ENCODE results near the gene DGAT2.

DGAT2 gene

GRCh38 chr11:75841739-75842138 lies 73.2 kb downstream of the DGAT2 start:
- H2AFZ ChIP-seq (ENCODE audit: low read depth, low read length, severe bottlenecking) = no peak overlapping the region
- H3K4me3 ChIP-seq (ENCODE audit: insufficient read depth, low read length, poor library complexity, severe bottlenecking) = no peak overlapping the region
- TF ChIP-seq EZH2phosphoT487 (conservative IDR thresholded peaks at IDR 0.05; ENCODE audit: low read length) (no peak), CTCF (IDR thresholded peaks at IDR 0.05; ENCODE audit: insufficient read depth, low read length, poor library complexity, severe bottlenecking) (no peak)
- peaks cover 4% of the 10 kb centered on the region; the same call in 1 of the 2 replicates for H3F3A ChIP-seq (ENCODE audit: insufficient read depth)
- H3K9ac ChIP-seq (ENCODE audit: low read length) = no peak overlapping the region
- no peaks in the 10 kb centered on the region for H3K9me2 ChIP-seq (replicated peaks; ENCODE audit: insufficient read depth, low read length)
- no peak overlapping the region for H3K27ac ChIP-seq (ENCODE audit: low read depth, low read length)
- no peak overlapping the region for H3K4me2 ChIP-seq (ENCODE audit: low read depth, low read length, poor library complexity, severe bottlenecking)
- no peaks in the 10 kb centered on the region for H3K9me3 ChIP-seq (ENCODE audit: insufficient read depth, low read length)
- peaks cover 100% of the 10 kb centered on the region for H3K79me2 ChIP-seq (ENCODE audit: insufficient read depth, low read length)
- peaks cover 6% of the 10 kb centered on the region; the same call in 1 of the 2 replicates for H3K36me3 ChIP-seq (ENCODE audit: low read length)
- H3K27me3 ChIP-seq (ENCODE audit: low read length) = no peaks in the 10 kb centered on the region
- peaks cover 23% of the 10 kb centered on the region; the same call in 1 of the 2 replicates for H4K20me1 ChIP-seq (ENCODE audit: low read depth, low read length)

GRCh38 chr11:75845324-75845723 lies 76.7 kb downstream of the DGAT2 start:
- Histone ChIP-seq H3K27ac (ENCODE audit: low read depth, low read length) (no peak overlapping the region), H3K9me3 (ENCODE audit: insufficient read depth, low read length) (no peaks in the 10 kb centered on the region), H4K20me1 (ENCODE audit: low read depth, low read length) (peaks cover 11% of the 10 kb centered on the region; the same call in 1 of the 2 replicates), H3K4me2 (ENCODE audit: low read depth, low read length, poor library complexity, severe bottlenecking) (no peak overlapping the region), H3K27me3 (ENCODE audit: low read length) (no peaks in the 10 kb centered on the region), H3K9me2 (replicated peaks; ENCODE audit: insufficient read depth, low read length) (no peaks in the 10 kb centered on the region), H3K79me2 (ENCODE audit: insufficient read depth, low read length) (peaks cover 97% of the 10 kb centered on the region), H2AFZ (ENCODE audit: low read depth, low read length, severe bottlenecking) (no peak overlapping the region), H3K36me3 (ENCODE audit: low read length) (no peaks in the 10 kb centered on the region), H3K4me3 (ENCODE audit: insufficient read depth, low read length, poor library complexity, severe bottlenecking) (no peak overlapping the region), H3K9ac (ENCODE audit: low read length) (no peak overlapping the region), H3F3A (ENCODE audit: insufficient read depth) (0 out of 2 replicates have a peak, but pooled peaks cover 2% of the 10 kb centered on the region)
- no peak for TF ChIP-seq EZH2phosphoT487 (conservative IDR thresholded peaks at IDR 0.05; ENCODE audit: low read length)
- TF ChIP-seq CTCF (IDR thresholded peaks at IDR 0.05; ENCODE audit: insufficient read depth, low read length, poor library complexity, severe bottlenecking) = no peak

GRCh38 chr11:75849894-75850293 lies 81.3 kb downstream of the DGAT2 start:
- Histone ChIP-seq H3K4me3 (ENCODE audit: insufficient read depth, low read length, poor library complexity, severe bottlenecking) (no peak overlapping the region), H3F3A (ENCODE audit: insufficient read depth) (0 out of 2 replicates have a peak, but pooled peaks cover 6% of the 10 kb centered on the region), H3K27ac (ENCODE audit: low read depth, low read length) (no peak overlapping the region), H3K9ac (ENCODE audit: low read length) (no peak overlapping the region), H3K4me2 (ENCODE audit: low read depth, low read length, poor library complexity, severe bottlenecking) (no peak overlapping the region), H3K27me3 (ENCODE audit: low read length) (no peaks in the 10 kb centered on the region), H4K20me1 (ENCODE audit: low read depth, low read length) (peaks cover 13% of the 10 kb centered on the region; the same call in 1 of the 2 replicates), H3K9me3 (ENCODE audit: insufficient read depth, low read length) (no peaks in the 10 kb centered on the region), H2AFZ (ENCODE audit: low read depth, low read length, severe bottlenecking) (no peak overlapping the region), H3K79me2 (ENCODE audit: insufficient read depth, low read length) (peaks cover 83% of the 10 kb centered on the region), H3K9me2 (replicated peaks; ENCODE audit: insufficient read depth, low read length) (no peaks in the 10 kb centered on the region), H3K36me3 (ENCODE audit: low read length) (peaks cover 6% of the 10 kb centered on the region; the same call in 1 of the 2 replicates)
- TF ChIP-seq CTCF (IDR thresholded peaks at IDR 0.05; ENCODE audit: insufficient read depth, low read length, poor library complexity, severe bottlenecking) (no peak), EZH2phosphoT487 (conservative IDR thresholded peaks at IDR 0.05; ENCODE audit: low read length) (no peak)

All from SU-DHL-6 (cell line).